GM21360 (cell line): ENCODE data around the gene DOCK8.

ENCODE experiments used
- ATAC-seq: cut with Tn5 transposase; IDR thresholded peaks from one replicate; pipeline ENCODE4 v1.9.1; 2021; ENCODE audit warnings: mild to moderate bottlenecking, moderate library complexity; ENCODE audit not compliant: unreplicated experiment

Gene DOCK8

DNA sequence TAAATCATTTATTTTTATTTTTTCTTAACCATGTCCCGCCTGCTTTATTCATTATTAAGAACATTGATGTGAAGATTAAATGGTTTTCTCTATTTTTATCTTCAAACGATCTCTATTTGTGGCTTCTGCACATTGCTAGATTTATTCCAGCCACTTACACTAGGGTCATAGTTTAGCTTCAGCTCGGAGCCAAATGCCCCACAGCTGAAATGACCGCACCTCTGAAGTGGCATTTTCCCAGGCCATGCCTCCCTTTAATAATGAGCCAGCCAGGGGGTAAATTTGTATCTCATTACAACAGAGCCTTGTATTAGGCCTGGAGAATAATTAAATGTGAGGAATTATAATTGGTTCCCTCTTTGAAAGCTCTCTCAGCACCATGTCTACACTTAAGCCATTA, 89.4 kb downstream of the DOCK8 start:
- ATAC-seq, result no peak

DNA sequence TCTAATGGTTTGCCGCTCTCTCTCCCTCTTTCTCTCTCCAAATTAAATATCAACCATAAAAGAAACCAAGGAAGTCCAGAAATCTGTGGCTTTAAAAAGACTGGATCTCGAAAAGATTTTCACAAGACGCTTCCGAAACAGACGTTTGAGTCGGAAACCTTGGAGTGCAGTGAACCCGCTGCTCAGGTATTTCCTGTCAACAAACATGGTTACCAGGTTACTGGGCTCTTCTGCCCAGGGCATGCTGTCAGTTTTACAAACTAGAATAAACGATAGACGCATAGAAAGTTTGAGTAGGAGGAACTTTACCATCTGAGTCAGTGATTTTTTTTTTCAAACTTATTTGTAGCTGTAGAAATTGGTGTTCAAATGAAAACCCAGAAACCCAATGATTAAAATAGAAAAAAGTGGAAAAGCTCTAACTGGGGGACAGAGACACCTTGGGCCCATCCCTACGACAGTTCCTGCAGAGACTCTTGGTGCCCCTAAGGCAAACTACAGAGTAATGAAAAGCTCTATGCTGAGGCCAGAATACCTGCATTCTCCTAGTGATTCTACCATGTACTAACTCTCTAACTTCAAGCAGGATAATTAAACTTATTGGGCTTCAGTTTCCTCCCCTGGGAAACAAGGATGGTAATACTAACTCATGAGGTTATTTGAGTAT, 90.0 kb downstream of the DOCK8 start:
- no peak for ATAC-seq

DNA sequence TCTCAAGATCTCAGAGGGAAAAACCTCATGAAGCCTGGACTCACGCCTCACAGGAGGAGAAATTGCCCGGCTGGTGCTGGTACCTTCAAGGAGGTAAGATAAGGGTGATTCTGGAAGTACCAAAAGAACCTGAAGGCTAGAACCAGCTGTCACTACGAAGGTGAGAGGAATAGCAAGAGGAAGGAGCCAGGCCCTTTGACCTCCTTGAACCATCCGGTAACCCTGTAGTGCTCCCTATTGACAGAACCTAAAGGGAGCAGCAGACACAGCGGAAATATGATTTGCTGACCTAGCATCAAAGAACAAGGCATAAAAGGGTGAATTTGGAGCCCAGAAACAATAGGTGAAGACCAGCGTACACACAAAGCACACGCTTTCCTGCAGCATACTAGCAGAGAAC, 92.2 kb downstream of the DOCK8 start:
- ATAC-seq, result no peak

DNA sequence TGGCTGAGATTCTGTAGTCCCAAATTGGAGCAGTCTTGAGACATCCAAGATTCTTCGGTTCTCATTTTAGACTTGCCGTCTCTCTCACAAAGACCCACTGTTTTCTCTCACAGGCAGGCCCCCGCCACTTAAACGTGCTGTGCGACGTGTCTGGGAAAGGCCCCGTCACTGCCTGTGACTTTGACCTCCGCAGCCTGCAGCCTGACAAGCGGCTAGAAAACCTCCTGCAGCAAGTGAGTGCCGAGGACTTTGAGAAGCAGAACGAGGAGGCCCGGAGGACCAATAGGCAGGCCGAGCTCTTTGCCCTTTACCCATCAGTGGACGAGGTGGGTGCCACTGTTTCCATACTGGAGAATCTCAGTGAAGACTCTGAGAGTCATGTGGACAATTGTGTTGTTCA, 97.2 kb downstream of the DOCK8 start:
- no peak for ATAC-seq

DNA sequence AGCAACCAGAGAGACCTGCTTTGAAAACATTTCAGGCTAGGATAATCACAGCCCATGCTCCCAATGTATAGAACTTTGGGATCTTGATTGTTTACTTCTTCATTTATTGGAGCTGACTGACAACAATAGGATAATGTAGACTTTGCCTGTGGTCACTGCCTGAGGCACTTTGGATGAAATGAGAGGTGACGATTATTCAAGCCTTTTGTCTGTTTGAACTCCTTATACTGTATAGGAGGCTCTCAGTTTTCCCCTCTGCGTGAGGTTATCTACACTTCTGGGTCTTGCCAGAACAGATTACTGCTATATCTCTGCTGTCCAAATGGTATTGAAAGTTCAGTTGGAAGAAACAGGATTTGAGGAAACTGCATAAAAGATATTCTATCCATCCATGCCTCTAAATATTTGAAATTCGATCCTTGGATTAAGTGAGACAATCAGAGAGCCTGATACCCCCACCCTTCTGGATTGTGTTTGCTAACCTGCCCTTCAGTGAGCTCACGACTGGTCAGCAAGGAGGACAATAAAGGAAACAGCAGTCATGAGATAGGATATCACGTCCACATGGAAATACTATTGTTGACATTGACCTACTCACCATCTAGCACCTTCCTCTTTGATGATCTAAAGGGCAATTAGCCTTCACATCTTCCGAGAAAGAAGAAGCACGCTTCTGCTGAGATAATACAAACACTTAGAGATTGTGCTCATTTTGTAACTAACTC, 98.1 kb downstream of the DOCK8 start:
- no peak for ATAC-seq

DNA sequence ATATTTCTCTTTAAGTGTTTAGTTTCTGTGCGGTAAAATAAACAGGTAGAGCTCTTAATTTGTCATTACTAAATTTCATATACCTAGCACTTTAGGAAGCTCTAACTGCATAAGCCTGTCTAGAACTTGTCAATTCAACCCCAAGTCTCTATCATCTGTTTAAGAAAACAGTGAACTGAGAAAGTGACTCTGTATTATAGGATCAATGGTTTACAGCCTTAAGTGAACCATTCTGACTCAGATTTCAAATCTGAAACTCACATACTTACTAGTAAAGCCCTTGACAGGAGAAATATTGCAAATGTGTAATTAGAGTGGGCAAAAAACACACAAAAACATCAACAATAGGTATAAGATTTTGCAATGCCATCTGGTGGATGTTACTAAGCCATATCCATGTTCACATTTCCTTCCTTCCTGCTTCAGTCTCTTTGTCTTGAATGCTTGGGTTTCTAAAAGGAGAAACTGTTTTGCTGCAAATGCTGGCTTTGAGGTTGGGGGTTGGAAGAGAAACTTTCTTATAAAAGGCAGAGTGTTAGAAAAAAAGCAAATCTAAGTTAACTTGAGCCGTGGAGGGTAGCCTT, 101.8 kb downstream of the DOCK8 start:
- no peak for ATAC-seq

DNA sequence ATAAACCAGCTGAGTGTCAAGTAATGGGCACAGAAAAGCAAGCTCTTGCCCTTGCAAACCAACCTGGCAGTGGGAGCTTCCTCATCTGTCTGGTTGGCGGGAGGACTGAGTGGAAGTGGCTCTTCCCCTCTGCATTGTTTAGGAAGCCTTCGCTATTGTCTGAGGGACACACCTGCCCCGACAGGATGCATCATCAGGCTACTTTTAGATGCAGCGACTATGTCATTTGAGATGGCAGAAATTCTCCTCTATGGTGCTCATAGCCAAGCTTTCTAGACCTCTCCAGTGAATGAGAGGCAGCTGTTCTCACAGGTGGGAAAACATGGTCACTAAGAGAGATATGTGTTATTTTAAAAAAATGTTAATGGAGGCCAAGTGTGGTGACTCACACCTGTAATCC, 104.0 kb downstream of the DOCK8 start:
- ATAC-seq, result no peak

DNA sequence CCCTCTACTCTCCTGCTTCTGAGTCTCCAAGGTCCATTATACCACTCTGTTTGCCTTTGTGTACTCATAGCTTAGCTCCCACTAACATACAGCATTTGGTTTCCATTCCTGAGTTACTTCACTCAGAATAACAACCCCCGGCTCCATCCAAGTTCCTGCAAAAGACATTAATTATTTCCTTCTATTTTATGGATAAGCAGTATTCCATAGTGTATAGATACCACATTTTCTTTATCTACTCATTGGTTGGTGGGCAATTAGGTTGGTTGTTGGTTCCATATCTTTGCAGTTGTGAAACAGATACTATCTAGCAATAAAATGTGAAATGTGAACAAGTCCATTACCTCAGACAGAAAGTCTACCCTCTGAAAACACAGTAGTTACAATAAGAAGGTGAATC, 110.3 kb downstream of the DOCK8 start:
- ATAC-seq, result no peak

DNA sequence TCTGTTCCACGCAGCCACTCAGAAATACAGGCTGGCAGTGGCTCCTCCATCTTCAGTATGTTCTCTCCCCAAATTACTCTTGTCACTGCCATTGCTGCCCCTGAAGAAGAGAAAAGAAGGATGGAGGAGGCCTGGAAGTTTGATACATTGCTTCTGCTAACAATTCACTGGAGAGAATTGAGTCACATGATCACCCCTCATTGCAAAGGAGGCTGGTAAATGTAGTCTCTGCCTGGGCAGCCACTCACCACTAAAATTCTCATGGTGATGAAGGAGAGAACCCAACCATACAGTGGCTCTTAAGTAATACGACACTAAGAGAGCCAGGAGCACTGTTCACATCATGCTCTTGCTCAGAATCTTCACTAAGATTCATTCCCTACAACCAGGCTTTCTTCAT, 112.0 kb downstream of the DOCK8 start:
- ATAC-seq, result no peak

DNA sequence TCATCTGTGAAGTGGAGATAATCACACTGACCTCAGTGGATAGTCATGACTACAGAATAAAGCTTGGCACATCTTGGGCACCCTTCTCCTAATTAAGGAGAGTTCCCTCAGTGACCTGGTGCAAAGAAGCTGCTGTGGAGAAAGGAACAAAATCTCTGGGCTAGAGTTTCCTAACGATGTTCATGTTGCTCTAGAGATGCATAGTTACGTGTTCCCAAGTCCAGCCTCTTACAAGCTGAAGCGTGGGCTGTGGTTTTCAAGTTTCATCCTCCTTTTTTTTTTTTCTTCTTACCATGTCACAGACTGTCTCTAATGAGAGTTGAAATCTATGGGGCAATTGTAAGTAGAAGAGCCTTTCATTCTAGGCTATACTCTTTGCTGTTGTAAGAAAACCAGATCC, 113.8 kb downstream of the DOCK8 start:
- no peak for ATAC-seq

DNA sequence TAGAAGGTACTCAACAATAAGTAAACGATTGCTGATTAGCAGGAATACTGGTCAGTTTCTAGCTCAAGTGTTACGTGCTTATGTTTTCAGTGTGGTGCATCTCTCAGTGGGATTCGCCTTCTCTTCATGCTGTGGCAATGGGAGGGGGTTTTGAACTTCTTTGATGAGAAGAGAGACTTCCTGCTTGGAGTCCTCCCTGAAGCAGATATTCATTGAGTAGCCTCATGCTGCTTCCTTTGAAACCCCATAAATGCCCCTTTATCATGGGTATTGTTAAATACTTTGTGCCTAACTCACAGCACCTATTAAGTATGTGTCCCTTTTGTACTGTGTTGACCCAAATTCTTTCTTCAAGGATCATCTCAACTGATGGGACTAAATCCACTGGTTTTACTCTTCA, 116.5 kb downstream of the DOCK8 start:
- no peak for ATAC-seq

DNA sequence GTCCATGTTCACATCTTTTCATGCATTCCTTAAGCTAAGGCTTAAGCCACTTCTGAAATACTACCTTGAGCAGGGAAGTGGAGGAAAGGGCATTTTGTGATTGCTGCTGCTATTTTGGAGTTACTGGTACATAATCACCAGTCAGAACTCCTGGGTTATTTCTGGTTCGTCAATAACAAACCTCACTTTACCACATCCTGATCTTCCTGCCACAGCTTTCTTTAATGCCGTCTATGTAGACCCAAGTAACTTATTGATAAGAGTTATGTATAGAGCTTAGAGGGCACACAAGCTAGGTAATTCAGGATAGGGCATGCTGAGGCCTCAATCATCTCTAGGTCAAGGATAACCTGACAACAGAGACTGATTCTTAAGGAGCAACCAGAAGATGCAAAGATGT, 120.7 kb downstream of the DOCK8 start:
- no peak for ATAC-seq

DNA sequence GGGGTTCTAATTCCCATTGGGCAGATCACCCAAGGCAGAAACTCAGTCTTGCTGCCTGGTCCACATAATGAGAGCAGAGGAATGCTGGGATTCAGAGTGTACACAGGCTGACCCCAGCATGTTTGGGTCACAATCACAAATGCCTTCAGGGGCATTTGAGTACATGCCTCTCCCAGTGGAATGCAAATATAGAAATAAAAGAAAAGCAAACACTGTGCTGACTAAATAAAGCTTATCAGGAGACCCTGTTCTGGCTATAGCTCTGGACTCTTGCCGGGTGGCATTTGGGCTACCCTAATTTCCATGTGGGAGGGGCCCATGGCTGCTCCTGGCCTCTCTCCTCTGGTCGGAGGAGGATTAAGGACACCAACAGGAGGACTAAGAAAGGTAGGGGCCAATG, 121.4 kb downstream of the DOCK8 start:
- no peak for ATAC-seq

DNA sequence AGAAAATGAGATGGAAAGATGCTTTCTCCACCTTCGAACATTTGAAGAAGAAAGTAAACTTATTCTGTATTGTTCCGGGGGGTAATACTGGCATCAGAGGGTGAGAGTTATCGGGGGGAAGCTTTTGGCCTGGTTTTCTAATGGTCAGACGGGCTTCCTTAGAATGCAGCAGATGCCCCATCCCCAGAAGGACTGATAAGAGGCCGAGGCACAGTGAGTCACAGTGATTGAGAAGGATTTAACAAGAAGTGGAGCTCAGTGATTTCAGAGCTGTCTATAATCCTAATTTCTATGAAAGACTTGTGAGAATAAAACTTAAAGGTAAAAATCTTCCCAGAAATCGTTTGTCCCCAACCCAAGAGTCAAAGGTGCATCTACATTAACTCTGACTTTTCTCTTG, 123.9 kb downstream of the DOCK8 start:
- ATAC-seq, result no peak

DNA sequence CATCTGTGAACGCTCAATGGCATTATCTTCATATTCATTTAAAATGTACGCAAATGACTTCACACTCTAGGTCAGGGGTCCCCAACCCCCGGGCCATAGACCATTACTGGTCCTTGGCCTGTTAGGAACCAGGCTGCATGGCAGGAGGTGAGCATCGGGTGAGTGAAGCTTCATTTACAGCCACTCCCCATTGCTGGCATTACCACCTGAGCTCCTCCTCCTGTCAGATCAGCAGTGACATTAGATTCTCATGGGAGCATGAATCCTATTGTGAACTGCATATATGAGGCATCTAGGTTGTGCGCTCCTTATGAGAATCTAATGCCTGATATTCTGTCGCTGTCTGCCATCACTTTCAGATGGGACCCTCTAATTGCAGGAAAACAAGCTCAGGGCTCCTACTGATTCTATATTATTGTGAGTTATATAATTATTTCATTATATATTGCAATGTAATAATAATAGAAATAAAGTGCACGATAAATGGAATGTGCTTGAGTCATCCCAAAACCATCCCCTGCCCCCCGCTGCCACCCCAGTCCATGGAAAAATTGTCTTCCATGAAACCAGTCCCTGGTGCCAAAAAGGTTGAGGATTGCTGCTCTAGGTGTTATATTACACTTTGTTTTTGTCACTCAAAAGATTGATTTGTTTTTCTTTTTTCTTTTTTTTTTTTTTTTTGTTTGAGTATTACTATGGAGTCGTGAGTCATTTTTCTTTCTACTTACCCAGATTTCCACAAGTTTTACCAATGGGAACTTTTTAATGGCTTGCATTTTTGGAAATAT, 127.2 kb downstream of the DOCK8 start:
- ATAC-seq, result no peak

DNA sequence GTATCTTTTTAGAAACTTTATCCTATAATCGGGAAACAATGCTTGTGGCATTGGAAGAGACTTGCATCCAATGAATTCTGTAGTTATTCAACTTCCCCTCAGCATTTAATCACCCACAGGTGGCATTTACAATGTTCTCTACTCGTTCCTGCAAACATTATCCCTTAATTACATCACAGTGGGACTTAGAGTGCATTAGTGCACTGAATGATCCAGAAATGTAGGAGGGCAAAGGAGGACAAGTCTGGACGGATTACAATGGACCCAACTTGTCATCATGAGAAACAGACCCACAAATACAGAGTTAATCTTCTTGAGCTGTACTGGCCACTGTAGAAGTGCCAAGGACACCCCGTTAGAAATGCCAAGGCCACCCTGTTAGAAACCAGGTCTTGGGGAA, 129.1 kb downstream of the DOCK8 start:
- no peak for ATAC-seq

DNA sequence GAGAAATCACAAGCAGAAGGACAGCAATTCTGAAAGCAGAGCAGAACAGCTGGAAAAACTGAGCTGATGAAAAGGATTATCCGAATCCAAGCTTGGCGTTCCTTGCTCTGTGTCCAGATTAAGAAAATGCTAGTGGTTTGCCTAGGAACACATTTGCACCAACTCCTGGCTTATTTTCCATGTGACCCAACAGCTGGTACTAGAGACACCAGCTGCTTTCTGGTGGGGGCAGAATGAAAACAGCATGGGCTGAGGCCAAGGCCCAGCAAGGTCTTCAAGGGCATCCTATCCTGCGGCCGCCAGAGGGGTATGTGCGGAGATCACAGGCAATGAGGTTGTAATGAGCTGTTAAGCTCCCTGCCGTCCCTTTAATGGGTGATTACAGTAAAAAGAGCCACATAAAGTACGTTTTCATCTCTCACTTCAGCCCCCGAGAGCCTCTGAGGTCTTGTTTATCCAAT, 131.5 kb downstream of the DOCK8 start:
- ATAC-seq, result no peak

DNA sequence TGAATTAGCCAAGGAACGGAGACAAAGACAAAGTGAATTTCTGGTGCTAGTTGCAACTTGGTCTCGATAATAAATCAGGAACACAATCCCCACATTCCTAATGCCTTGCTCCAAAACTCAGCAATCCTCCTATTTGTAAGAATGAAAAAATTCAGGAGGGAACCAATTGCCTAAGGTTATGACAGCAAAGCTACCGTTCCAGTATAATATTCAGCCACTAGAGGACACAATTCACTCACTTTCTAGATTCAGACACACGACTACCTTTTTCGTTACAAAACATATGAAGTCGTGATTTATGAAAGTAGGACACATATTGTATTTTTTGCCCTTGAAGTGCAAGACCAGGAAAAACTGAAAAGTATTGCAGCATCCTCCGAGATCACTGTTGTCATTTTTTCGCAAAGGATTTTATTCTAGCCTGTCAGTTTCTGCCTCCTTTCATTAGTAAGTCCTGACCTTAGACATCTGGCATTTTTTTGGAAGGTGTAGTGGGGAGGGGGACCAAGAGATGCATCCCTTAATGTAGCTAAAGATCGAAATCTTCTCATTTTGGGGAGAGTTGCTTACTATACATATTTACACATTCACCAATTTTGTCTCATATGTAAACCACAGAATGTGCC, 133.1 kb downstream of the DOCK8 start:
- no peak for ATAC-seq

DNA sequence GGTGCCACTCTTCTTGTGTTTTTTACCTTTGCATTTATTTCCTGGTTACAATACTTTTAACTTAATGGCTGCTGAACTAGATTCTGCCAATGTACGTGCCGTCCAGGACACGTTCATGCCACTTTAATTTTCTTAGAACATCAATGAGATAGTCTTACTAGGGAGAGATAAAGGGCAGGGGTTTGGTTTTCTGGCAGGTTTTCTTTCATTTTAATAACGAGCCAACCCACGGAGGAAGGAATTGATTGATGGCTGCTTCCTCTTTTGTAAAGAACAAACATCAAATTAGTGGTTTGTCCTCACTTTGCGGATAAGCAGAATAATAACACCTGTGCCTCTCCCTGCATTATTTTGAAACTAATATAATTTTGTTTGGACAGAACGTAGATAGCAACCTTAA, 135.7 kb downstream of the DOCK8 start:
- no peak for ATAC-seq

DNA sequence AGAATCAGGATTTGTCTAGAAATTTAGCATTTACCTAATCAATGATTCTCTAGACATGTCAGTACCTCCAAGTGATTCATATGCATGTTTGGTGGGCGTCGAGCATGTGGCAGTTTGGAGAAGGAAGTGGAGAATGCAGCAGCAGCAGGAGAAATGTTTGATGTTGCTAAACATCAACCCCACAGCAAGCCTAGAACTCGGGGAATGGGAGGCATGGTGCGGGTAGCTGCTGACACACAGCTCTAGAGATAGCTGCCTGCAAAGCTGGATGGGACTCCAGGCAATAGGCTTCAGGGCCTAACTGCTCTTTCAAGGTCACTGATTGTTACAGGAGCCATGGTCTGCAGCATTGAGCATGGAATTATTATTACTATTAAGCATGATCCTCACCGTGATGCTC, 137.3 kb downstream of the DOCK8 start:
- no peak for ATAC-seq

DNA sequence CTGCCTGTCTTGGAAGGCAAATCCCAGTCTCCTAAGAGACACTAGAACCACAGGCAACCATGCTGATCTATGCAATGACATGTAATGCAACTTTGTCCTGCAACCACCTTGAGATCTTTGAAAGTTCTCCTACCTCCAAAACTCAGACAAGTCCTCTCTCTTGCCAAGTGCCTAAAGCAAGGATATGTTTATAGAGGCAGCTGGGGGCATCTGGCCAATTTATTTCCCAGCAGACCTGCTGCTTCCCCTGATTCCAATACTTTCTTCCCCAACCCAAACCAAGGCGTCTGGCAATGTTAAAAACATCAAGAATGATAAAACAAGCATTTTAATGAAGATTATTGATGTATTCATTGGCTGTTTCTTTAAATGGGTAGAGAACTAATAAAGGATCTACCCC, 138.4 kb downstream of the DOCK8 start:
- ATAC-seq, result no peak
